ENCODE results near the gene UGT1A10. TPM values are rescaled to one million over a fixed set of nuclear protein-coding genes. Genes with fewer than 3 reads are reported as not detected.

The UGT1A10 gene
- total and polyA plus RNA-seq, 10 of the 15 experiments (the other 5 are each of a cell fraction or from before 2014, with no cell fraction given): not detected

DNA sequence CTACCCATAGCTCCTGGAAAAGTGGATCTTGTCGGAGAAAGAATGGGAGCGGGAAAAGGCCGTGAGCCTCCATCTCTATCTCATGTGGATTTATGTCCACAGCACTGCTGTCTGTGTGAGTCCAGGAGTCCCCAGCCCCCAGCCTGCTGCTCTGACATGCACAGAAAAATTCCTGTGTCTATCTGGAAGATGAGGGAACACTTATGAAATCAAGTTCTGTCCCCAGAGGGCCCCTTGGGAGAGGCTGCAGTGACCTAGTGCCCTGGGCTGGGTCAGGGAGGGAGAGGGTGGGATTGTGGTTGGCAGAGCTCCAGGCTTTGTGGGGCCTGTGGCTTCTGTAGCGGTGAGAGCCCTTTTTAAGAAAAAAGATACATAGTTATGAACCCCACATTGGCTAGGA, 180.5 kb downstream of the UGT1A10 start:
- FAIRE-seq: no peak
- ChIA-PET RAD21 (ENCODE audit: unreplicated experiment) (no interaction called here), SMC1A (ENCODE audit: uncharacterized antibody, unreplicated experiment) (no interaction called here), CTCF (no interaction called here), POLR2A (interaction anchor here (0.6 kb wide), 1 partner anchor 124 kb away, joined by 4 read pairs; no protein-coding TSS in a partner anchor)
- TF ChIP-seq NFIC (IDR thresholded peaks at IDR 0.05; ENCODE audit: low read depth, low read length) (no peak), MTA3 (IDR thresholded peaks at IDR 0.05; ENCODE audit: borderline replicate concordance, low read length) (no peak), ZNF217 (IDR thresholded peaks at IDR 0.05) (no peak), ZBTB40 (IDR thresholded peaks at IDR 0.05; ENCODE audit: borderline replicate concordance) (no peak), ZSCAN29 (IDR thresholded peaks at IDR 0.05) (no peak), YY1 (IDR thresholded peaks at IDR 0.05; ENCODE audit: low read depth, low read length) (no peak), RELA (IDR thresholded peaks at IDR 0.05; ENCODE audit: borderline replicate concordance, partially characterized antibody) (no peak), SUPT20H (IDR thresholded peaks at IDR 0.05; ENCODE audit: borderline replicate concordance, control insufficient read depth, low read depth, low read length) (no peak), PAX5 (IDR thresholded peaks at IDR 0.05; ENCODE audit: borderline replicate concordance, low read depth, low read length) (no peak), ZNF274 (IDR thresholded peaks at IDR 0.05; ENCODE audit: insufficient read depth, insufficient read length) (no peak), IRF3 (IDR thresholded peaks at IDR 0.05) (no peak)
- no peak overlapping the region for H3K27ac ChIP-seq (ENCODE audit: control insufficient read depth, insufficient read depth)
- in situ Hi-C loops (cut with MboI) (no loop called here), intact Hi-C loops (cut with micrococcal nuclease; ENCODE audit: unreplicated experiment) (no loop called here)
- 54% methylated on average over 4 of the region's 4 CpGs for WGBS (ENCODE audit: insufficient coverage, insufficient replicate concordance, low lambda C conversion rate, missing lambda C conversion rate)
- H3K9ac ChIP-seq (ENCODE audit: control insufficient read depth, insufficient read depth, low read length): no peak overlapping the region
- no peaks in the 10 kb centered on the region for H4K20me1 ChIP-seq (ENCODE audit: control insufficient read depth, insufficient read depth)
- no peak overlapping the region for H3K4me3 ChIP-seq
- no peak overlapping the region for H3K4me2 ChIP-seq (ENCODE audit: control insufficient read depth, insufficient read depth)
- H3K4me1 ChIP-seq (ENCODE audit: control insufficient read depth, insufficient read depth, low read length): no peaks in the 10 kb centered on the region
- H3K79me2 ChIP-seq (ENCODE audit: control insufficient read depth, insufficient read depth, low read length): no peaks in the 10 kb centered on the region
- no peaks in the 10 kb centered on the region; a peak in 3 of 4 replicates for H3K27me3 ChIP-seq (replicated peaks in 1 of 2; ENCODE audit: control insufficient read depth in 2 of 2, insufficient read depth in 2 of 2, low read length in 1 of 2)
- no peaks in the 10 kb centered on the region for H3K9me3 ChIP-seq (replicated peaks; ENCODE audit: control insufficient read depth, insufficient read depth, low read length)
- H3K36me3 ChIP-seq (ENCODE audit: control insufficient read depth in 2 of 2, insufficient read depth in 2 of 2, low read length in 1 of 2): no peaks in the 10 kb centered on the region
- DNase-seq (ENCODE audit: low read depth, low spot score): no peak
- BruUV-seq (replicated peaks): no TSS peak
- no peak overlapping the region for H2AFZ ChIP-seq (ENCODE audit: control insufficient read depth, low read depth, low read length)
- ATAC-seq: no peak

Data from GM12878 (cell line).